NCI-H1417 treated with DMSO at 0.1 percent for 48 hours (cell line): ENCODE data around the gene LGALS7.

Source experiments
- DNase-seq: peaks from one replicate; lab custom pipeline; 2025; lab: John Stamatoyannopoulos, UW

Gene LGALS7

GRCh38 chr19:38726761-38727301 is 46.5 kb downstream of the LGALS7 start:
- no peak for DNase-seq

GRCh38 chr19:38726284-38726673 is 47.0 kb downstream of the LGALS7 start:
- DNase-seq = no peak

- no peak for DNase-seq
Observed at GRCh38 chr19:38725469-38726283, 47.6 kb downstream of the LGALS7 start.

GRCh38 chr19:38723990-38724854 is 49.1 kb downstream of the LGALS7 start:
- DNase-seq = no peak

- no peak for DNase-seq
Observed at GRCh38 chr19:38723606-38723965, 49.7 kb downstream of the LGALS7 start.

- DNase-seq = no peak
Observed at GRCh38 chr19:38722947-38723605, 50.2 kb downstream of the LGALS7 start.

- no peak for DNase-seq
Observed at GRCh38 chr19:38721979-38722773, 51.1 kb downstream of the LGALS7 start.

- DNase-seq = no peak
Observed at GRCh38 chr19:38721496-38721895, 51.8 kb downstream of the LGALS7 start.
